Liver (tissue), 9 donors: ENCODE data around the gene OR6V1. TPM values are rescaled to one million over a fixed set of nuclear protein-coding genes. Genes with fewer than 3 reads are reported as not detected.

Source experiments
- DNase-seq: peaks from one replicate; pipeline ENCODE4 v3.0.0-alpha.2; 2017; ENCODE audit warnings: low spot score
- H3K27ac ChIP-seq, 2 donors: one replicate each; pipeline ENCODE4 v1.7.0; 2013; ENCODE audit warnings: inconsistent platforms in 2 of 2, low read length in 2 of 2, control low read depth in 1 of 2, low read depth in 1 of 2, mild to moderate bottlenecking in 1 of 2
- H3K27me3 ChIP-seq, 4 donors: one replicate each; pipeline versions ENCODE4 v1.6.1 to v1.7.0; 2013; ENCODE audit warnings: low read length in 3 of 4, inconsistent platforms in 1 of 4, mild to moderate bottlenecking in 1 of 4, moderate library complexity in 1 of 4; ENCODE audit not compliant: control insufficient read depth in 4 of 4, insufficient read depth in 4 of 4
- H3K36me3 ChIP-seq, 4 donors: one replicate each; pipeline versions ENCODE4 v1.6.1 to v1.7.0; 2013; ENCODE audit warnings: low read length in 3 of 4, mild to moderate bottlenecking in 3 of 4, low read depth in 1 of 4, moderate library complexity in 1 of 4; ENCODE audit not compliant: control insufficient read depth in 4 of 4, insufficient read depth in 3 of 4
- H3K4me1 ChIP-seq, 4 donors: one replicate each; pipeline versions ENCODE4 v1.6.1 to v1.7.0; 2013; ENCODE audit warnings: low read length in 3 of 4, mild to moderate bottlenecking in 3 of 4, moderate library complexity in 1 of 4; ENCODE audit not compliant: control insufficient read depth in 4 of 4, insufficient read depth in 4 of 4
- H3K4me3 ChIP-seq, 3 donors: one replicate each; pipeline versions ENCODE4 v1.6.1 to v1.7.0; 2013; ENCODE audit warnings: low read length in 3 of 3, control low read depth in 1 of 3, low read depth in 1 of 3, mild to moderate bottlenecking in 1 of 3
- H3K9ac ChIP-seq, 2 donors: one replicate each; pipeline ENCODE4 v1.7.0; 2013; ENCODE audit warnings: low read length in 2 of 2, mild to moderate bottlenecking in 2 of 2, moderate library complexity in 2 of 2, control low read depth in 1 of 2, low read depth in 1 of 2
- H3K9me3 ChIP-seq, 4 donors: one replicate each; pipeline versions ENCODE4 v1.6.1 to v1.7.0; 2013; ENCODE audit warnings: low read length in 3 of 4; ENCODE audit not compliant: control insufficient read depth in 4 of 4
- ATF3 ChIP-seq: IDR thresholded peaks from 2 replicates; pipeline ENCODE4 v1.6.1; 2016; ENCODE audit warnings: antibody characterized with exemption
- CTCF ChIP-seq: fragments of 150-350 bp; IDR thresholded peaks from 2 replicates; pipeline ENCODE4 v1.5.1; 2017; ENCODE audit warnings: improper control_type of control experiment, low read depth, low read length; ENCODE audit not compliant: missing input control
- FOXA1 ChIP-seq: IDR thresholded peaks from 2 replicates; pipeline ENCODE4 v1.6.1; 2016; ENCODE audit warnings: antibody characterized with exemption
- FOXA2 ChIP-seq: IDR thresholded peaks from 2 replicates; pipeline ENCODE4 v1.6.1; 2016; ENCODE audit warnings: antibody characterized with exemption
- GABPA ChIP-seq, 2 donors: IDR thresholded peaks in 1 of 2; conservative IDR thresholded peaks in 1 of 2; 2 replicates each; pipeline ENCODE4 v1.6.1; 2016; ENCODE audit warnings: antibody characterized with exemption in 2 of 2, mild to moderate bottlenecking in 1 of 2, moderate library complexity in 1 of 2
- HNF4A ChIP-seq, 2 donors: conservative IDR thresholded peaks; 2 replicates each; pipeline ENCODE4 v1.6.1; 2016; ENCODE audit warnings: antibody characterized with exemption in 2 of 2, mild to moderate bottlenecking in 2 of 2
- HNF4G ChIP-seq: IDR thresholded peaks from 2 replicates; pipeline ENCODE4 v1.6.1; 2016; ENCODE audit warnings: antibody characterized with exemption
- JUND ChIP-seq, 2 donors: IDR thresholded peaks; 2 replicates each; pipeline ENCODE4 v1.6.1; 2016; ENCODE audit warnings: antibody characterized with exemption in 2 of 2
- MAX ChIP-seq: IDR thresholded peaks from 2 replicates; pipeline ENCODE4 v1.6.1; 2016; ENCODE audit warnings: antibody characterized with exemption
- NR2F2 ChIP-seq: IDR thresholded peaks from 2 replicates; pipeline ENCODE4 v1.6.1; 2016; ENCODE audit warnings: antibody characterized with exemption
- REST ChIP-seq: IDR thresholded peaks from 2 replicates; pipeline ENCODE4 v1.6.1; 2016; ENCODE audit warnings: antibody characterized with exemption, mild to moderate bottlenecking
- RXRA ChIP-seq, 2 donors: IDR thresholded peaks; 2 replicates each; pipeline ENCODE4 v1.6.1; 2017 to 2018; ENCODE audit warnings: antibody characterized with exemption in 2 of 2, mild to moderate bottlenecking in 1 of 2
- SP1 ChIP-seq: IDR thresholded peaks from 2 replicates; pipeline ENCODE4 v1.6.1; 2018; ENCODE audit warnings: antibody characterized with exemption, mild to moderate bottlenecking
- TAF1 ChIP-seq: conservative IDR thresholded peaks from 2 replicates; pipeline ENCODE4 v1.6.1; 2016; ENCODE audit warnings: antibody characterized with exemption, mild to moderate bottlenecking
- ZBTB33 ChIP-seq: IDR thresholded peaks from 2 replicates; pipeline ENCODE4 v1.6.1; 2016; ENCODE audit warnings: antibody characterized with exemption
- WGBS: extraction: QIAGEN DNeasy Blood & Tissue Kit; methylation state at CpG from one replicate; pipeline ENCODE4 v1.1.7; 2013; 5-methylcytosine and 5-hydroxymethylcytosine counted together
- polyA plus RNA-seq, 2 donors: library from polyadenylated mRNA; stranded (reverse) in 1 of 2; unstranded in 1 of 2; fragments of 200-250 nt in 1 of 2; fragments of >200 nt in 1 of 2; fragmentation: Nextera tagmentation in 1 of 2; extraction: Ambion mirVana in 1 of 2; gene quantifications; one replicate each; pipeline versions ENCODE4 v1.2.1 to v1.2.3, GENCODE V29; 2013 to 2015
- total RNA-seq, 2 donors: library from RNA; depleted of rRNA; stranded (reverse); fragments of >200 nt; gene quantifications; one replicate each; pipeline ENCODE4 v1.2.3, GENCODE V29; 2014
- donor health status: healthy.
- donor health status: healthy.
- donor health status: healthy.
- donor health status: healthy.
- donor health status: healthy.

The OR6V1 gene
- total and polyA plus RNA-seq, 4 donors: not detected

GRCh38 chr7:143063741-143064140 lies 11.6 kb downstream of the OR6V1 start:
- Histone ChIP-seq H3K9ac (no peak overlapping the region), H3K4me1 (no peaks in the 10 kb centered on the region), H3K9me3 (no peaks in the 10 kb centered on the region), H3K36me3 (no peaks in the 10 kb centered on the region), H3K27ac (no peak overlapping the region), H3K4me3 (no peak overlapping the region), H3K27me3 (no peaks in the 10 kb centered on the region)
- 71% methylated on average over 3 of the region's 3 CpGs for WGBS
- TF ChIP-seq GABPA (IDR thresholded peaks at IDR 0.05 in 1 of 2, conservative IDR thresholded peaks at IDR 0.05 in 1 of 2) (no peak), HNF4A (conservative IDR thresholded peaks at IDR 0.05) (no peak)
- no peak for DNase-seq

GRCh38 chr7:143068446-143068845 lies 16.3 kb downstream of the OR6V1 start:
- WGBS: 88% methylated on average over 2 of the region's 2 CpGs
- TF ChIP-seq TAF1 (no peak), REST (no peak), HNF4G (no peak), ZBTB33 (no peak), MAX (no peak), NR2F2 (no peak), FOXA2 (no peak), SP1 (no peak), GABPA (IDR thresholded peaks at IDR 0.05 in 1 of 2, conservative IDR thresholded peaks at IDR 0.05 in 1 of 2) (no peak), ATF3 (no peak)
- Histone ChIP-seq H3K4me1 (no peaks in the 10 kb centered on the region), H3K36me3 (no peaks in the 10 kb centered on the region), H3K4me3 (no peak overlapping the region), H3K9me3 (no peaks in the 10 kb centered on the region), H3K27ac (no peak overlapping the region), H3K27me3 (no peaks in the 10 kb centered on the region), H3K9ac (no peak overlapping the region)
- DNase-seq: no peak

- WGBS: 72% methylated on average over 6 of the region's 6 CpGs
- TF ChIP-seq NR2F2: no peak
- TF ChIP-seq HNF4A (conservative IDR thresholded peaks at IDR 0.05): no peak
- no peak for TF ChIP-seq GABPA (IDR thresholded peaks at IDR 0.05 in 1 of 2, conservative IDR thresholded peaks at IDR 0.05 in 1 of 2)
- no peak for TF ChIP-seq RXRA (IDR thresholded peaks at IDR 0.05)
- TF ChIP-seq ATF3: no peak
- no peak for TF ChIP-seq FOXA2
- no peak for TF ChIP-seq JUND (IDR thresholded peaks at IDR 0.05)
- TF ChIP-seq HNF4G: no peak
- TF ChIP-seq SP1: no peak
- TF ChIP-seq ZBTB33: no peak
- no peak for TF ChIP-seq MAX
- no peak for TF ChIP-seq CTCF
- TF ChIP-seq TAF1: no peak
- no peak for TF ChIP-seq FOXA1
These were observed 17.9 kb downstream of the OR6V1 start for GRCh38 chr7:143069912-143070500.

More at GRCh38 chr7:143069912-143070500, 17.9 kb downstream of the OR6V1 start:
- Histone ChIP-seq H3K27me3 (no peaks in the 10 kb centered on the region), H3K4me3 (no peak overlapping the region), H3K9me3 (no peaks in the 10 kb centered on the region), H3K27ac (no peak overlapping the region), H3K4me1 (no peaks in the 10 kb centered on the region), H3K36me3 (no peaks in the 10 kb centered on the region), H3K9ac (no peak overlapping the region)
- no peak for DNase-seq
